Jurkat, Clone E6-1 (cell line): Measurements from ENCODE around the gene MYF6. TPM values are rescaled to one million over a fixed set of nuclear protein-coding genes. Genes with fewer than 3 reads are reported as not detected.
A peak's percentile ranks its signal among the peaks of the same experiment; 100 is the strongest.
"Not testable (repeated sequence)": the region's sequence is repeated elsewhere in the genome, so short reads cannot be mapped to it uniquely, and the experiment has no call there.

ENCODE experiments used
- DNase-seq: peaks from one replicate; pipeline ENCODE4 v3.0.0-alpha.2; 2011; ENCODE audit warnings: low read depth, low spot score
- H3K4me3 ChIP-seq: 2 replicates; pipeline ENCODE4 v1.5.1; 2011; ENCODE audit warnings: mild to moderate bottlenecking, low read length, control low read depth, moderate library complexity
- polyA plus RNA-seq: library from polyadenylated mRNA; unstranded; fragments of >200 nt; gene quantifications from one replicate; pipeline ENCODE4 v1.2.1, GENCODE V29; 2012; ENCODE audit warnings: missing spikeins; ENCODE audit not compliant: insufficient read length, insufficient read depth

The MYF6 gene
- polyA plus RNA-seq: not detected

GRCh38 chr12:80707126-80707829 is at the start of gene MYF6:
MYF6 (plus strand) TSS chr12:80707634; CDS start chr12:80707720, 86 bp downstream.
- H3K4me3 ChIP-seq: no peak within 1 kb of the TSS

GRCh38 chr12:80659512-80660063 is 47.8 kb upstream of the MYF6 start:
- DNase-seq: no peak
- no peak overlapping the region for H3K4me3 ChIP-seq

More at GRCh38 chr12:80707126-80707829, at the start of gene MYF6:
- no peak for DNase-seq

GRCh38 chr12:80662586-80662985 is 44.8 kb upstream of the MYF6 start:
- H3K4me3 ChIP-seq: no peak overlapping the region
- no peak for DNase-seq

- no peak overlapping the region for H3K4me3 ChIP-seq
- DNase-seq: no peak
These were observed 37.2 kb upstream of the MYF6 start for GRCh38 chr12:80670214-80670613.

- not testable (repeated sequence) for DNase-seq
These were observed 31.3 kb upstream of the MYF6 start for GRCh38 chr12:80676042-80676636.

GRCh38 chr12:80676856-80677255 is 30.6 kb upstream of the MYF6 start:
- no peak overlapping the region for H3K4me3 ChIP-seq

More at GRCh38 chr12:80676042-80676636, 31.3 kb upstream of the MYF6 start:
- not testable (repeated sequence) for H3K4me3 ChIP-seq

GRCh38 chr12:80677994-80678393 is 29.4 kb upstream of the MYF6 start:
- no peak overlapping the region for H3K4me3 ChIP-seq
- no peak for DNase-seq

More at GRCh38 chr12:80676856-80677255, 30.6 kb upstream of the MYF6 start:
- DNase-seq: no peak

GRCh38 chr12:80679346-80680131 is 27.9 kb upstream of the MYF6 start:
- no peak overlapping the region for H3K4me3 ChIP-seq
- no peak for DNase-seq

GRCh38 chr12:80681287-80681686 is 26.1 kb upstream of the MYF6 start:
- H3K4me3 ChIP-seq: no peak overlapping the region
- DNase-seq: no peak

- DNase-seq: no peak
- H3K4me3 ChIP-seq: no peak overlapping the region
These were observed 25.6 kb upstream of the MYF6 start for GRCh38 chr12:80681786-80682185.

- DNase-seq: peak; percentile 5
- H3K4me3 ChIP-seq: no peak overlapping the region
These were observed 23.3 kb upstream of the MYF6 start for GRCh38 chr12:80684077-80684495.

- DNase-seq: no peak
- H3K4me3 ChIP-seq: no peak overlapping the region
These were observed 17.3 kb upstream of the MYF6 start for GRCh38 chr12:80690090-80690489.

GRCh38 chr12:80690513-80690912 is 16.9 kb upstream of the MYF6 start:
- no peak overlapping the region for H3K4me3 ChIP-seq
- no peak for DNase-seq

- no peak for DNase-seq
- no peak overlapping the region for H3K4me3 ChIP-seq
These were observed 15.3 kb upstream of the MYF6 start for GRCh38 chr12:80692114-80692513.

- no peak overlapping the region for H3K4me3 ChIP-seq
- DNase-seq: no peak
These were observed 10.1 kb upstream of the MYF6 start for GRCh38 chr12:80697270-80697887.

GRCh38 chr12:80698256-80698655 is 9.2 kb upstream of the MYF6 start:
- H3K4me3 ChIP-seq: no peak overlapping the region
- no peak for DNase-seq

GRCh38 chr12:80698847-80699542 is 8.4 kb upstream of the MYF6 start:
- DNase-seq: no peak
- H3K4me3 ChIP-seq: no peak overlapping the region

- H3K4me3 ChIP-seq: no peak overlapping the region
- no peak for DNase-seq
These were observed 7.1 kb upstream of the MYF6 start for GRCh38 chr12:80700327-80700726.

GRCh38 chr12:80701388-80701787 is 6.0 kb upstream of the MYF6 start:
- DNase-seq: no peak
- no peak overlapping the region for H3K4me3 ChIP-seq
